ENCODE data around the gene UBE2E2.

The UBE2E2 gene

GRCh38 chr3:23232854-23233253, 29.7 kb downstream of the UBE2E2 start:
- Histone ChIP-seq H3K79me2 (ENCODE audit: insufficient read depth, low read length) (peaks cover 33% of the 10 kb centered on the region), H3K27me3 (ENCODE audit: insufficient read depth, low read length) (no peaks in the 10 kb centered on the region), H3K36me3 (ENCODE audit: insufficient read depth, low read length) (no peaks in the 10 kb centered on the region), H3K4me1 (ENCODE audit: insufficient read depth, low read length, severe bottlenecking) (no peaks in the 10 kb centered on the region), H3K9me3 (ENCODE audit: low read length) (peaks cover 3% of the 10 kb centered on the region; the same call in 1 of the 2 replicates), H3K4me3 (ENCODE audit: low read depth, low read length, poor library complexity, severe bottlenecking) (no peak overlapping the region), H2AFZ (ENCODE audit: low read length) (no peak overlapping the region), H3F3A (ENCODE audit: insufficient read depth, low read length) (no peaks in the 10 kb centered on the region), H3K27ac (ENCODE audit: low read depth, low read length, poor library complexity, severe bottlenecking) (no peak overlapping the region), H3K9me2 (ENCODE audit: low read depth, low read length) (no peaks in the 10 kb centered on the region), H3K9ac (ENCODE audit: low read length) (no peak overlapping the region), H4K20me1 (ENCODE audit: insufficient read depth, low read length) (no peaks in the 10 kb centered on the region), H3K4me2 (ENCODE audit: low read length) (no peak overlapping the region)
- TF ChIP-seq EZH2 (IDR thresholded peaks at IDR 0.05; ENCODE audit: borderline replicate concordance, low read length) (no peak), CTCF (IDR thresholded peaks at IDR 0.05; ENCODE audit: low read length) (no peak)

GRCh38 chr3:23235264-23235663, 32.1 kb downstream of the UBE2E2 start:
- no peak overlapping the region for H3K27ac ChIP-seq (ENCODE audit: low read depth, low read length, poor library complexity, severe bottlenecking)
- H3F3A ChIP-seq (ENCODE audit: insufficient read depth, low read length): peaks cover 3% of the 10 kb centered on the region; the same call in 1 of the 2 replicates
- no peaks in the 10 kb centered on the region for H3K9me2 ChIP-seq (ENCODE audit: low read depth, low read length)
- no peak overlapping the region for H3K9ac ChIP-seq (ENCODE audit: low read length)
- H2AFZ ChIP-seq (ENCODE audit: low read length): no peak overlapping the region
- no peaks in the 10 kb centered on the region for H4K20me1 ChIP-seq (ENCODE audit: insufficient read depth, low read length)
- peaks cover 28% of the 10 kb centered on the region; the same call in 1 of the 2 replicates for H3K79me2 ChIP-seq (ENCODE audit: insufficient read depth, low read length)
- H3K9me3 ChIP-seq (ENCODE audit: low read length): peaks cover 3% of the 10 kb centered on the region; the same call in 1 of the 2 replicates
- no peaks in the 10 kb centered on the region for H3K4me1 ChIP-seq (ENCODE audit: insufficient read depth, low read length, severe bottlenecking)
- no peak overlapping the region for H3K4me2 ChIP-seq (ENCODE audit: low read length)
- H3K36me3 ChIP-seq (ENCODE audit: insufficient read depth, low read length): no peaks in the 10 kb centered on the region
- TF ChIP-seq CTCF (IDR thresholded peaks at IDR 0.05; ENCODE audit: low read length) (no peak), EZH2 (IDR thresholded peaks at IDR 0.05; ENCODE audit: borderline replicate concordance, low read length) (no peak)
- no peak overlapping the region for H3K4me3 ChIP-seq (ENCODE audit: low read depth, low read length, poor library complexity, severe bottlenecking)
- no peaks in the 10 kb centered on the region for H3K27me3 ChIP-seq (ENCODE audit: insufficient read depth, low read length)

GRCh38 chr3:23236890-23237289, 33.8 kb downstream of the UBE2E2 start:
- Histone ChIP-seq H3K9me2 (ENCODE audit: low read depth, low read length) (no peaks in the 10 kb centered on the region), H3K79me2 (ENCODE audit: insufficient read depth, low read length) (peaks cover 25% of the 10 kb centered on the region; the same call in 1 of the 2 replicates), H3K4me3 (ENCODE audit: low read depth, low read length, poor library complexity, severe bottlenecking) (no peak overlapping the region), H3K4me2 (ENCODE audit: low read length) (no peak overlapping the region), H3F3A (ENCODE audit: insufficient read depth, low read length) (peaks cover 3% of the 10 kb centered on the region; the same call in 1 of the 2 replicates), H3K27me3 (ENCODE audit: insufficient read depth, low read length) (no peaks in the 10 kb centered on the region), H3K4me1 (ENCODE audit: insufficient read depth, low read length, severe bottlenecking) (no peaks in the 10 kb centered on the region), H2AFZ (ENCODE audit: low read length) (no peak overlapping the region), H4K20me1 (ENCODE audit: insufficient read depth, low read length) (no peaks in the 10 kb centered on the region), H3K9ac (ENCODE audit: low read length) (no peak overlapping the region), H3K9me3 (ENCODE audit: low read length) (no peaks in the 10 kb centered on the region), H3K36me3 (ENCODE audit: insufficient read depth, low read length) (no peaks in the 10 kb centered on the region), H3K27ac (ENCODE audit: low read depth, low read length, poor library complexity, severe bottlenecking) (no peak overlapping the region)
- no peak for TF ChIP-seq CTCF (IDR thresholded peaks at IDR 0.05; ENCODE audit: low read length)
